Anterior cingulate cortex (tissue), 58 donors: ENCODE measurements around the gene MCM8.
"Not testable (repeated sequence)": the region's sequence is repeated elsewhere in the genome, so short reads cannot be mapped to it uniquely, and the experiment has no call there.

Source experiments
- DNase-seq, 58 donors: peaks; one replicate each; lab custom pipeline; 2025; lab: John Stamatoyannopoulos, UW

MCM8 gene

GRCh38 chr20:5991623-5992441, 41.4 kb downstream of the MCM8 start:
- no peak for DNase-seq

- no peak for DNase-seq
These were observed 46.3 kb downstream of the MCM8 start for GRCh38 chr20:5996765-5997164.

- peak in 9 of 58 donors; percentile 1 to 19 (median 6) for DNase-seq
These were observed 49.3 kb downstream of the MCM8 start for GRCh38 chr20:5999783-6000182.

GRCh38 chr20:6000871-6001270, 50.4 kb downstream of the MCM8 start:
- DNase-seq = no peak

GRCh38 chr20:6006603-6006949, 56.1 kb downstream of the MCM8 start:
- DNase-seq = no peak

- DNase-seq = no peak
These were observed 56.7 kb downstream of the MCM8 start for GRCh38 chr20:6007094-6007528.

GRCh38 chr20:6007529-6008103, 57.2 kb downstream of the MCM8 start:
- DNase-seq = no peak

- DNase-seq = peak in 47 of 58 donors; percentile 1 to 86 (median 30)
These were observed 57.8 kb downstream of the MCM8 start for GRCh38 chr20:6008254-6008653.

- DNase-seq = no peak
These were observed 61.7 kb downstream of the MCM8 start for GRCh38 chr20:6012179-6012578.

- no peak for DNase-seq
These were observed 63.6 kb downstream of the MCM8 start for GRCh38 chr20:6014017-6014416.

GRCh38 chr20:6014957-6015356, 64.5 kb downstream of the MCM8 start:
- DNase-seq = no peak

GRCh38 chr20:6017467-6017866, 67.0 kb downstream of the MCM8 start:
- DNase-seq = no peak

GRCh38 chr20:6017880-6018279, 67.4 kb downstream of the MCM8 start:
- DNase-seq = no peak

GRCh38 chr20:6024768-6025167, 74.3 kb downstream of the MCM8 start:
- no peak for DNase-seq

- peak in 2 of 58 donors; percentile 25 for DNase-seq
These were observed 75.6 kb downstream of the MCM8 start for GRCh38 chr20:6026051-6026450.

GRCh38 chr20:6028818-6029217, 78.4 kb downstream of the MCM8 start:
- no peak for DNase-seq

GRCh38 chr20:6029538-6029937, 79.1 kb downstream of the MCM8 start:
- no peak for DNase-seq

GRCh38 chr20:6030453-6031080, 80.1 kb downstream of the MCM8 start:
- DNase-seq = no peak

GRCh38 chr20:6032907-6033306, 82.5 kb downstream of the MCM8 start:
- not testable (repeated sequence) for DNase-seq

- DNase-seq = no peak
These were observed 83.9 kb downstream of the MCM8 start for GRCh38 chr20:6034134-6034969.

GRCh38 chr20:6036213-6036612, 85.8 kb downstream of the MCM8 start:
- DNase-seq = no peak
